ENCODE measurements around the gene UNK.

DNA sequence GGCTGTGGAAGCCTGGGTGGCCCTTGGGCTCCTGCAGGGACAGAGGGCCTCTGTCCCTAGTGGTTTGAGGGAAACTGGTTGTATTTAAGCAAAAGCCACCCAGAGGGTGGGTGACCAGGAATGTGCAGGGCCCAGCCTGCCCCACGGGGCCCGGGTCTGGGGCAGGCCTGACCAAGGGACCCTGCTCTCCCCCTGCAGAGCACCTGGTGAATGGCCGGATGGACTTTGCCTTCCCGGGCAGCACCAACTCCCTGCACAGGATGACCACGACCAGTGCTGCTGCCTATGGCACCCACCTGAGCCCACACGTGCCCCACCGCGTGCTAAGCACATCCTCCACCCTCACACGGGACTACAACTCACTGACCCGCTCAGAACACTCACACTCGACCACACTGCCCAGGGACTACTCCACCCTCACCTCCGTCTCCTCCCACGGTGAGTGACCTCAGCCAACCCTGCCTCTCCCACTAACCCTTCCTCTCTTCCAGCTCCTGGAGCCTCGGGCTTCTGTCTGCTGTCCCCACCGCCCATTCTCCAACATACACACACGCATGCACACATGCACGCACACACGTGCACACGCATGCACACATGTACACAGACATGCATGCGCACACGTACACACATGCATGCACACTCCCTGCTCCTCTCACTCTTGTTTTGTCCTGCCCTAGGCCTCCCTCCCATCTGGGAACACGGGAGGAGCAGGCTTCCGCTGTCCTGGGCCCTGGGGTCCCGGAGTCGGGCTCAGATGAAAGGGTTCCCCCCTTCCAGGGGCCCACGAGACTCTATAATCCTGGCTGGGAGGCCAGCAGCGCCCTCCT, 30.0 kb upstream of the UNK start:
- TF ChIP-seq, protein P1, sequence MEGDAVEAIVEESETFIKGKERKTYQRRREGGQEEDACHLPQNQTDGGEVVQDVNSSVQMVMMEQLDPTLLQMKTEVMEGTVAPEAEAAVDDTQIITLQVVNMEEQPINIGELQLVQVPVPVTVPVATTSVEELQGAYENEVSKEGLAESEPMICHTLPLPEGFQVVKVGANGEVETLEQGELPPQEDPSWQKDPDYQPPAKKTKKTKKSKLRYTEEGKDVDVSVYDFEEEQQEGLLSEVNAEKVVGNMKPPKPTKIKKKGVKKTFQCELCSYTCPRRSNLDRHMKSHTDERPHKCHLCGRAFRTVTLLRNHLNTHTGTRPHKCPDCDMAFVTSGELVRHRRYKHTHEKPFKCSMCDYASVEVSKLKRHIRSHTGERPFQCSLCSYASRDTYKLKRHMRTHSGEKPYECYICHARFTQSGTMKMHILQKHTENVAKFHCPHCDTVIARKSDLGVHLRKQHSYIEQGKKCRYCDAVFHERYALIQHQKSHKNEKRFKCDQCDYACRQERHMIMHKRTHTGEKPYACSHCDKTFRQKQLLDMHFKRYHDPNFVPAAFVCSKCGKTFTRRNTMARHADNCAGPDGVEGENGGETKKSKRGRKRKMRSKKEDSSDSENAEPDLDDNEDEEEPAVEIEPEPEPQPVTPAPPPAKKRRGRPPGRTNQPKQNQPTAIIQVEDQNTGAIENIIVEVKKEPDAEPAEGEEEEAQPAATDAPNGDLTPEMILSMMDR (IDR thresholded peaks at IDR 0.05), result no peak
- no peak for TF ChIP-seq POLR2A (IDR thresholded peaks at IDR 0.05)
